Type B pancreatic cell (in vitro differentiated cells): ENCODE measurements around the gene PAPPA. TPM values are rescaled to one million over a fixed set of nuclear protein-coding genes. Genes with fewer than 3 reads are reported as not detected.

Source experiments
- DNase-seq: peaks from one replicate; pipeline ENCODE4 v3.0.0; 2021; ENCODE audit warnings: mixed read lengths; ENCODE audit not compliant: unreplicated experiment; ENCODE audit errors: extremely low spot score
- H3K27ac Mint-ChIP-seq: 2 replicates; pipeline ENCODE4 v1.8.0; 2021; ENCODE audit warnings: mild to moderate bottlenecking, mixed read lengths
- H3K27me3 Mint-ChIP-seq: 2 replicates; pipeline ENCODE4 v1.8.0; 2021; ENCODE audit warnings: mixed read lengths
- H3K36me3 Mint-ChIP-seq: 2 replicates; pipeline ENCODE4 v1.8.0; 2021; ENCODE audit warnings: mixed read lengths
- H3K4me1 Mint-ChIP-seq: one replicate; pipeline ENCODE4 v1.8.0; 2021; ENCODE audit warnings: mixed read lengths; ENCODE audit not compliant: unreplicated experiment
- H3K4me3 Mint-ChIP-seq: 2 replicates; pipeline ENCODE4 v1.8.0; 2021; ENCODE audit warnings: mild to moderate bottlenecking, mixed read lengths
- H3K9me3 Mint-ChIP-seq: 2 replicates; pipeline ENCODE4 v1.8.0; 2021; ENCODE audit warnings: mixed read lengths
- CTCF ChIP-seq: fragments of 200-600 bp; sonication (generic); conservative IDR thresholded peaks from 2 replicates; pipeline ENCODE4 v1.5.0; 2021; ENCODE audit warnings: antibody characterized with exemption, mild to moderate bottlenecking
- total RNA-seq: library from RNA; stranded (reverse); gene quantifications from 2 replicates; pipeline ENCODE4 v1.2.1, GENCODE V29; 2021; ENCODE audit warnings: low replicate concordance

Gene PAPPA
- total RNA-seq, 1 donor from 2014 or later, result 11.0 TPM

GRCh38 chr9:116209414-116210116, 56.0 kb downstream of the PAPPA start:
- TF ChIP-seq CTCF, result no peak
- Mint-ChIP-seq H3K4me3 (no peak overlapping the region), H3K27ac (no peak overlapping the region), H3K27me3 (no peaks in the 10 kb centered on the region), H3K36me3 (peaks cover 4% of the 10 kb centered on the region), H3K4me1 (peaks cover 18% of the 10 kb centered on the region), H3K9me3 (no peaks in the 10 kb centered on the region)
- DNase-seq, result no peak

- Mint-ChIP-seq H3K27ac (no peak overlapping the region), H3K4me3 (no peak overlapping the region), H3K4me1 (peaks cover 14% of the 10 kb centered on the region), H3K36me3 (peaks cover 5% of the 10 kb centered on the region), H3K9me3 (no peaks in the 10 kb centered on the region), H3K27me3 (peaks cover 3% of the 10 kb centered on the region)
- no peak for TF ChIP-seq CTCF
- no peak for DNase-seq
Measured at GRCh38 chr9:116212986-116213692, 59.5 kb downstream of the PAPPA start.

- H3K36me3 Mint-ChIP-seq, result peaks cover 5% of the 10 kb centered on the region
- no peak overlapping the region for H3K27ac Mint-ChIP-seq
- DNase-seq, result no peak
Measured at GRCh38 chr9:116213693-116214047, 60.1 kb downstream of the PAPPA start.

GRCh38 chr9:116218399-116218798, 64.8 kb downstream of the PAPPA start:
- H3K4me3 Mint-ChIP-seq, result no peak overlapping the region
- H3K36me3 Mint-ChIP-seq, result peaks cover 14% of the 10 kb centered on the region
- peaks cover 9% of the 10 kb centered on the region for H3K27me3 Mint-ChIP-seq
- no peak overlapping the region for H3K27ac Mint-ChIP-seq
- H3K9me3 Mint-ChIP-seq, result no peaks in the 10 kb centered on the region
- no peak for DNase-seq
- peaks cover 2% of the 10 kb centered on the region for H3K4me1 Mint-ChIP-seq
- TF ChIP-seq CTCF, result no peak

More at GRCh38 chr9:116213693-116214047, 60.1 kb downstream of the PAPPA start:
- peaks cover 14% of the 10 kb centered on the region for H3K4me1 Mint-ChIP-seq
- peaks cover 3% of the 10 kb centered on the region for H3K27me3 Mint-ChIP-seq
- H3K9me3 Mint-ChIP-seq, result no peaks in the 10 kb centered on the region
- no peak overlapping the region for H3K4me3 Mint-ChIP-seq
- no peak for TF ChIP-seq CTCF

GRCh38 chr9:116219686-116220085, 66.1 kb downstream of the PAPPA start:
- peaks cover 9% of the 10 kb centered on the region for H3K27me3 Mint-ChIP-seq

More at GRCh38 chr9:116219686-116220085, 66.1 kb downstream of the PAPPA start:
- peaks cover 7% of the 10 kb centered on the region for H3K4me1 Mint-ChIP-seq
- DNase-seq, result no peak
- no peaks in the 10 kb centered on the region for H3K9me3 Mint-ChIP-seq
- H3K4me3 Mint-ChIP-seq, result no peak overlapping the region
- no peak overlapping the region for H3K27ac Mint-ChIP-seq
- TF ChIP-seq CTCF, result no peak
- H3K36me3 Mint-ChIP-seq, result peaks cover 14% of the 10 kb centered on the region
